Panc1 (cell line): ENCODE measurements around the gene RAP1B. TPM values are rescaled to one million over a fixed set of nuclear protein-coding genes. Genes with fewer than 3 reads are reported as not detected.

ENCODE experiments used
- ATAC-seq: fragments of 200-7000 bp; cut with Tn5 transposase; 2 replicates; pipeline ENCODE4 v1.9.1; 2020; ENCODE audit warnings: mild to moderate bottlenecking, moderate library complexity
- BruUV-seq: library from RNA; stranded (reverse); fragments of 400-500 nt; replicated peaks from 2 replicates; lab custom pipeline; 2021; lab: Mats Ljungman, UMichigan
- CTCF ChIA-PET: fragments of 300-600 bp; sonication (Branson Sonifier 250); formaldehyde crosslinking; loops from one replicate; lab custom pipeline; 2022; ENCODE audit warnings: antibody characterized with exemption; lab: Charles Lee
- POLR2A ChIA-PET: fragments of 300-600 bp; sonication (Branson Sonifier 250); formaldehyde crosslinking; loops from one replicate; lab custom pipeline; 2022; ENCODE audit warnings: antibody characterized with exemption; lab: Charles Lee
- DNase-seq: peaks from one replicate; pipeline ENCODE4 v3.0.0-alpha.2; 2010; ENCODE audit warnings: low read depth, low spot score
- H3K27ac ChIP-seq: 2 replicates; pipeline ENCODE4 v1.5.1; 2011; ENCODE audit warnings: mild to moderate bottlenecking, low read length, inconsistent platforms
- H3K27me3 ChIP-seq: fragments of 200-500 bp; sonication (Bioruptor generic); 2 replicates; pipeline ENCODE4 v1.6.0; 2014; ENCODE audit warnings: low read length, inconsistent platforms; ENCODE audit not compliant: control insufficient read depth, insufficient read depth
- H3K36me3 ChIP-seq: fragments of 200-500 bp; sonication (Bioruptor generic); 2 replicates; pipeline ENCODE4 v1.5.1; 2014; ENCODE audit warnings: inconsistent platforms, mild to moderate bottlenecking, low read length, moderate library complexity; ENCODE audit not compliant: control insufficient read depth, insufficient read depth
- H3K4me1 ChIP-seq: 2 replicates; pipeline ENCODE4 v1.5.1; 2011; ENCODE audit warnings: inconsistent platforms, mild to moderate bottlenecking, low read length, moderate library complexity; ENCODE audit not compliant: control insufficient read depth, insufficient read depth
- H3K4me3 ChIP-seq, 2 experiments: 2 replicates each; pipeline ENCODE4 v1.5.1; 2011 to 2012; ENCODE audit warnings: low read depth in 2 of 2, low read length in 2 of 2, mild to moderate bottlenecking in 2 of 2, inconsistent platforms in 1 of 2, moderate library complexity in 1 of 2
- H3K9me3 ChIP-seq: fragments of 200-500 bp; sonication (Bioruptor generic); 2 replicates; pipeline ENCODE4 v1.5.1; 2014; ENCODE audit warnings: low read depth, mild to moderate bottlenecking, inconsistent platforms, low read length, moderate library complexity; ENCODE audit not compliant: control insufficient read depth, insufficient read depth
- POLR2AphosphoS5 ChIP-seq: IDR thresholded peaks from 2 replicates; pipeline ENCODE4 v1.6.1; 2012; ENCODE audit warnings: mild to moderate bottlenecking, low read depth, low read length, moderate library complexity
- REST ChIP-seq, 2 experiments: IDR thresholded peaks; 2 replicates each; pipeline ENCODE4 v1.6.1; 2011 to 2012; ENCODE audit warnings: low read depth in 2 of 2, control low read depth in 1 of 2, low read length in 1 of 2, mild to moderate bottlenecking in 1 of 2, moderate library complexity in 1 of 2; ENCODE audit not compliant: insufficient read depth in 1 of 2
- SIN3A ChIP-seq: IDR thresholded peaks from 2 replicates; pipeline ENCODE4 v1.6.1; 2012; ENCODE audit warnings: low read depth, mild to moderate bottlenecking, low read length, moderate library complexity, borderline replicate concordance; ENCODE audit not compliant: insufficient read depth
- TCF7L2 ChIP-seq: IDR thresholded peaks from 2 replicates; pipeline ENCODE4 v1.6.1; 2011; ENCODE audit warnings: mild to moderate bottlenecking, low read depth, low read length, inconsistent platforms
- in situ Hi-C: cut with HindIII; loops from 2 replicates; pipeline ENCODE4 v1.10.0; 2016; ENCODE audit warnings: low sequenced_read_pairs, low pct_unique_long_range_greater_than_20kb
- intact Hi-C: fragments of 100-400 bp; cut with micrococcal nuclease; formaldehyde crosslinking; loops from one replicate; pipeline ENCODE4 v1.10.0; 2022; ENCODE audit not compliant: unreplicated experiment
- total RNA-seq: library from RNA; stranded (reverse); gene quantifications from one replicate; pipeline ENCODE4 v1.2.1, GENCODE V29; 2021; ENCODE audit not compliant: unreplicated experiment
- TF ChIP-seq, protein P1 (sequence below): fragments of 450-650 bp; IDR thresholded peaks from 2 replicates; pipeline ENCODE4 v1.5.1; 2017; ENCODE audit warnings: mild to moderate bottlenecking

The RAP1B gene
- total RNA-seq, 1 experiment from 2014 or later, result 328 TPM

DNA sequence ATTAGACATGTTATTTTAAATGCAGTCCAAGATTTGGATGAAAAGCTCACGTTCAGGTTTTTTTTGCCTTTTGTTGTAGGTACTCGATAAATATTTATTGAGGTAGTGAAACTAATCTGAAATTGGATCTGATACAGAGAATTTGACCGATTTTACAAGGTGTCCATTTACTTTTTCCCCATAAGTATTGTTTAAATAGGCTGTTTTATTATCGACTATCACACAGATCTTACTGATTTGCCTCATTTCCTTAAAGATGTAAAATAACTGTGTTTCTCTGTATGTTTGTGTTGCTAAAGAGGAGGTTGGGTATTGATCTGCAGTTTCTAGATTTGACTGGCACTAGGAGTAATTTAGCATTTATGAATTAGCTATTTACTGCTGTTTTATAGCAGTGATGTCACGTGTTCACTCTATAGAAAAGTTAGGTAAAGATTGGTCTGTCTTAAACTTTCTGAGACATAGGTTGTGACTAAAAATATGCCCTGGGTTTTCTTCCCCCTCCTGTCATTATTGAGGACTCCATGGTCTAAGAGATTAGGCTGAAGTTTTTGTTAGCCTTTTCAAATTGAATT, 3.5 kb downstream of the RAP1B start:
- TF ChIP-seq, protein P1, sequence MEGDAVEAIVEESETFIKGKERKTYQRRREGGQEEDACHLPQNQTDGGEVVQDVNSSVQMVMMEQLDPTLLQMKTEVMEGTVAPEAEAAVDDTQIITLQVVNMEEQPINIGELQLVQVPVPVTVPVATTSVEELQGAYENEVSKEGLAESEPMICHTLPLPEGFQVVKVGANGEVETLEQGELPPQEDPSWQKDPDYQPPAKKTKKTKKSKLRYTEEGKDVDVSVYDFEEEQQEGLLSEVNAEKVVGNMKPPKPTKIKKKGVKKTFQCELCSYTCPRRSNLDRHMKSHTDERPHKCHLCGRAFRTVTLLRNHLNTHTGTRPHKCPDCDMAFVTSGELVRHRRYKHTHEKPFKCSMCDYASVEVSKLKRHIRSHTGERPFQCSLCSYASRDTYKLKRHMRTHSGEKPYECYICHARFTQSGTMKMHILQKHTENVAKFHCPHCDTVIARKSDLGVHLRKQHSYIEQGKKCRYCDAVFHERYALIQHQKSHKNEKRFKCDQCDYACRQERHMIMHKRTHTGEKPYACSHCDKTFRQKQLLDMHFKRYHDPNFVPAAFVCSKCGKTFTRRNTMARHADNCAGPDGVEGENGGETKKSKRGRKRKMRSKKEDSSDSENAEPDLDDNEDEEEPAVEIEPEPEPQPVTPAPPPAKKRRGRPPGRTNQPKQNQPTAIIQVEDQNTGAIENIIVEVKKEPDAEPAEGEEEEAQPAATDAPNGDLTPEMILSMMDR, result no peak
- TF ChIP-seq TCF7L2, result peak; percentile 51; the same call in 1 of the 2 replicates
- in situ Hi-C loops, result no loop called here
- BruUV-seq, result no TSS peak
- POLR2A ChIA-PET, result interaction anchor here (0.6 kb wide), 1 partner anchor 32 kb away, joined by 3 read pairs; no protein-coding TSS in a partner anchor
- peaks cover 6% of the 10 kb centered on the region for H3K36me3 ChIP-seq
- peak overlapping the region; percentile 100 for H3K27ac ChIP-seq
- intact Hi-C loops, result loop anchor here (5.0 kb wide), 3 partner anchors 52 to 282 kb away; partner anchors contain the start of gene MDM1
- CTCF ChIA-PET, result no interaction called here
- H3K27me3 ChIP-seq, result no peaks in the 10 kb centered on the region
- ATAC-seq, result no peak
- peak overlapping the region; percentile 16 to 97; a peak in 3 of 4 replicates for H3K4me3 ChIP-seq
- no peak for DNase-seq
- H3K4me1 ChIP-seq, result peaks cover 50% of the 10 kb centered on the region
- H3K9me3 ChIP-seq, result no peaks in the 10 kb centered on the region

GRCh38 chr12:68614769-68615168, 4.1 kb downstream of the RAP1B start:
- H3K36me3 ChIP-seq, result peaks cover 6% of the 10 kb centered on the region
- H3K27ac ChIP-seq, result peak overlapping the region; percentile 100
- intact Hi-C loops, result loop anchor here (5.0 kb wide), 3 partner anchors 52 to 282 kb away; partner anchors contain the start of gene MDM1
- H3K27me3 ChIP-seq, result no peaks in the 10 kb centered on the region
- in situ Hi-C loops, result no loop called here
- CTCF ChIA-PET, result no interaction called here
- TF ChIP-seq, protein P1, result no peak
- TF ChIP-seq POLR2AphosphoS5 (no peak), REST (IDR thresholded peaks at IDR 0.05; ENCODE audit: insufficient read depth in 1 of 2, low read depth in 2 of 2, low read length in 1 of 2) (no peak), SIN3A (no peak), TCF7L2 (no peak)
- peak overlapping the region; percentile 16 to 97; a peak in 3 of 4 replicates for H3K4me3 ChIP-seq
- DNase-seq, result no peak
- no peak for ATAC-seq
- POLR2A ChIA-PET, result interaction anchor here (0.7 kb wide), 1 partner anchor 104 kb away, joined by 5 read pairs; no protein-coding TSS in a partner anchor
- no peaks in the 10 kb centered on the region for H3K9me3 ChIP-seq
- no TSS peak for BruUV-seq
- peaks cover 49% of the 10 kb centered on the region for H3K4me1 ChIP-seq
